ENCODE results near the gene OR52A1.
A peak's percentile ranks its signal among the peaks of the same experiment; 100 is the strongest.

The OR52A1 gene

DNA sequence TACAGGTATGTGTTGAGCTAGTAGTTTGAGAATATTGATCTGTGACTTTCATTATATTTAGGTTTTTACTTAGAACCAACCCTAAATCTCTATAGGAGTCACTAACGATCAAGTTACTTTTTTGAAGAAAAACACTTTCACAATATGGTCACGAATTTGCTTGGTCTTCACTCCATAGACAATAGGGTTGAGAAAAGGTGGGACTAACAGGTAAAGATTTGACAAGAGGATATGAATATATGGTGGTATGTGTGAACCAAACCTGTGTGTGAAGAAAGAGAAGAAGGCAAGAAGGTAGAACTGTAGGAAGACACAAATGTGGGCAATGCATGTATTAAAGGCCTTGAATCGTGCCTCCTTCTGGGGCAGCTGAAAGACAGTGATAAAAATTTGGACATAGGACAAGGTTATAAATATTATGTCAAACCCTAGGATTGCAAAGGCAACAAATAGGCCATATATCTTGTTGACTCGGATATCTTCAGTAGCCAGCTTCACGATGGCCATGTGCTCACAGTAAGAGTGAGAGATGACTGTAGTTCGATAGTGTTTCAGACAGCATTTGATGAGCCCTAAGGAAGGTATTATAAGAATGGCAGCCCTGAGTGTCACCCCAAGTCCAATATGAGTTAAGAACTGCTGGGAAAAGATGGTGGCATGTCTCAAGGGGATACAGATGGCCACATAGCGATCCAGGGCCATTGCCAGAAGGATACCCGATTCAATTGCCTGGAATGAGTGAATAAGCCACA, 22.8 kb downstream of the OR52A1 start:
- no peak for DNase-seq

DNA sequence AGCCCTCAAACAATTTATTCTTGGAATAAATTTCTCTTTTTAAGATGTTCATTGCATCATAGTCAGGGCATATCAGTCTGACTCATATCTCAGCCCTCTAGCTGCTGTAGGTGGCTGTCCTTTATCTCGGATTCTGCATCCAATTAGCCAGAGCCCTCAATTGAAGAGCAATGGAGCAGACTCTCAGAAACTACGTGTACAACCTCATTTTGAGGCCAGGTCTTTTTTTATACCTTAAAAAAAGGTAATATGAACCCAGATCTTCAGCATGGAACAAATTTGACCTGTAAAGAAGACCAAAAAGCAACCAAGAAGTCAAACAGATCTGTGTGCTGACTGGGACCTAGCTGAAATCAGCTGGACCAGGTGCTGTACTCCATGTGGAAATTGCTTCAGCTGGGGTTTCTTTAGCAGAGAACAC, 25.1 kb downstream of the OR52A1 start:
- DNase-seq: no peak

DNA sequence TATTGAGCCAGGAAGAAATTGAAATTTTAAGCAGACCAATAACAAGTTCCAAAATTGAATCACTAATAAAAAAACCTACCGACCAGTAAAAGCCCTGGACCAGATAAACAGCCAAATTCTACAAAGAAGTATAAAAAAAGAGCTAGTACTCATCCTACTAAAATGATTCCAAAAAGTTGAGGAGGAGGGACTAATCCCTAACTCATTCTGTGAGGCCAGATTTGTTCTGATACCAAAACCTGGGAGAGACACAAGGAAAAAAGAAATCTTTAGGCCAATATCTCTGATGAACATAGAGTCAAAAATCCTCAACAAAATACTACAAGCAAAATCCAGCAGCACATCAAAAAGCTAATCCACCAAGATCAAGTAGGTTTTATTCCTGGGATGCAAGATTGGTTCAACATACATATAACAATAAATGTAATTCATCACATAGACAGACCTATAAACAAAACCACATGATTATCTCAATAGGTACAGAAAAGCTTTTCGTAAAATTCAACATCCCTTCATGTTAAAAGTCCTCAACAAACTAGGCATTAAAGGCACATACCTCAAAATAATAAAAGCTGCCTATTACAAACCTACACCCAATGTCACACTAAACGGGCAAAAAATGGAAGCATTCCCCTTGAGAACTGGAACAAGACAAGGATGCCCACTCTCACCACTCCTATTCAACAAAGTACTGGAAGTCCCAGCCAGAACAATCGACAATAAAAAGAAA, 29.5 kb downstream of the OR52A1 start:
- DNase-seq: no peak

DNA sequence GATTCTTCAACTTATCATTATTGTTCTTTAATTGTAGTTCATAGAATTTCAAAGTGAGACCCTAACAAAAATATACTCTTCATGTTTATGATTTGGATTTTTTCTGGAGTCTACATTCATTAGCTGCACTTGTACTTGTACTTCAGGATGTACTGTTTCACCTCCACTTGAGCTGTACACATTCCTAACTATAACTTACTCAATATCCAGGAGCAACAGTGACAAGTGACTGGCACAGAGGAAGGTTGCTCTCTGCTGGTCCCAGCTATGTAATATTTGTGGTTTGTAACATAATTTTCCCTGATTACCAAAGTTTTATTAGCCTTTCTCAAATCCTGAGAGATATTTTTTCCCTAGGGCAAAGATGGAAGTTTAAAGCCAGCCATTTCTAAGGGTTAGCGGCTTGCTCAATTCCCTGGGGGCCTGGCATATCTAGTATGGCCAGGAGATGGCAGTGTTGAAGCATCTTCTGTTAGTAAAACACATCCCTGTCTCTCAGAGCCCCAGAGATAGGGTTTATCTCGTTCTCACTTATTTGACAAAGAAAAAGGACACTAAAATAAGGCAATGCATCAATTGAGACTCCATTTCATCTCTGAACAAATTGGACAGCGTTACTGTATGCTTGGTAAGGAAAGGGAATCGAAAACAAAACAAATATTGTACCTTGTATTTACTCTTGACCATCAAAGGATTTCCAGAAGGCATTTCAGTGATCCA, 30.6 kb downstream of the OR52A1 start:
- DNase-seq: peak; percentile 34

DNA sequence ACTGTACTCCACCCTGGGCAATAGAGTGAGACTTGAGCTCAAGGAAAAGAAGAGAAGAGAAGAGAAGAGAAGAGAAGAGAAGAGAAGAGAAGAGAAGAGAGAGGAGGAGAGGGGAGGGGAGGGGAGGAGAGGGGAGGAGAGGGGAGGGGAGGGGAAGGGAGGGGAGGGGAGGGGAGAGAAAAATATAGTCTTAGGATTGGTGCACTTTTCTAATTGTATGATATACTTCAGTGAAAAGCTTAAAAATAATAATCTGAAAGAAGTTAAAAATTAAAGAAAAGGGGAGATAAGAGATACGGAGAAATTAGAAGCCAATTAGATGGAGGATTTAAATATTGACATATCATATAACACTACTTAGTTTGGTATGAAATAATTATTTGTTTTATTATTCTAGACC, 35.7 kb downstream of the OR52A1 start:
- no peak for DNase-seq

DNA sequence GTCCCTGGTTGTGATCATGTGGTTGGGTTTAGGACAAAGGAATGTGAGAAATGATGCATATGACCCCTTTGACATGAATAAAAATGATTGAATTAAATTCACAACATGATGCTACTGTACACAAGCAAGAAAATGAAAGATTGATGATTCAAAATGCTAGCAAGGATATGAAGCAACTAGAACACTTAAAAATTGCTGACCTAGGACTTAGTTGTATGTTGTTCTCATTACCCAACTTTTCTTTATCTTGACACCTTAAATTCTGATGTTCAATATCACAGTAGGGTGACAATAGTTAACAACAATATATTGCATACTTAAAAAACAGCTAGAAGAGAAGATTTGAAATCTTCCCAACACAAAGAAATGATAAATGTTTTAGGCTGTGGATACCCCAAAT, 37.0 kb downstream of the OR52A1 start:
- DNase-seq: no peak

DNA sequence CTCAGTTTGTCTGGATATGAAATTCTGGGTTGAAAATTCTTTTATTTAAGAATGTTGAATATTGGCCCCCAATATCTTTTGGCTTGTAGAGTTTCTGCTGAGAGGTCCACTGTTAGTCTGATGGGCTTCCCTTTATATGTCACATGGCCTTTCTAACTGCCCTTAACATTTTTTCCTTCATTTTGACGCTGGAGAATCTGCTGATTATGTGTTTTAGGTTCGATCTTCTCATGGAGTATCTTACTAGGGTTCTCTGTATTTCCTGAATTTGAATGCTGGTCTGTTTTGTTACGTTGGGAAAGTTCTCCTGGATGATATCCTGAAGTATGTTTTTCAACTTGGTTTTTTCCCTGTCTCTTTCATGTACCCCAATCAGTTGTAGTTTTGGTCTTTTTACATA, 39.2 kb downstream of the OR52A1 start:
- DNase-seq: no peak

DNA sequence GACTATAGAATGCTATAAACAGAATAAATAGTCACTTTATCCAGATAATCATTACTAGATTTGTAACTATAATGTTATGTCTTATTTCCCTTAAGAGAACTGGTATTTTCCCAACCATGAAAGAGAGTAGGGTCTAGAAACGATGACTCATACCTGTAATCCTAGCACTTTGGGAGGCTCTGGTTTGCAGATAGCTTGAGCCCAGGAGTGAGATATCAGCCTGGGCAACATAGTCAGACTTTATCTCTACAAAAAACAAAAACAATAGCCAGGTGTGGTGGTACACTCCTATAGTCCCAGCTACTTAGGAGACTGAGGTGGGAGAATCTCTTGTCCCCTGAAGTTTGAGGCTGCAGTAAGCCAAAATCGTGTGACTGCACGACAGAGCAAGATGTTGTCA, 47.3 kb downstream of the OR52A1 start:
- no peak for DNase-seq

DNA sequence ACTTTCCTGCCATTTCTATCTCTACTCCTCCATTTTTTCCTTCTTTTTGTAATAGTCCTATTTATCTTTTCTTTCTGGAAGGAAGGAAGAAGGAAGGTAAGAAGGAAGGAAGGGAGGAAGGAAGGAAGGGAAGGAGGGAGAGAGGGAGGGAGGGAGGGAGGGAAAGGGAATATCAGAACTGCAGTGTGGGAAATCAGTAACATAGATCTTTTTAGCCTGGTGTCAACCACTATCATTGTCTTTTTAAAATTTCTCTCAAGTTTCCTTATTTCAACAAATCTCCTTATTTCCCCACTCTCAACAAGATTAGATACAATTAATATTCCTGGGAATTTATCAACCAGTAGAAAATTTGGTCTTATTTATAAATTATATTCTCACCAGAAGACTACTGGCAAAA, 51.5 kb downstream of the OR52A1 start:
- DNase-seq: no peak

DNA sequence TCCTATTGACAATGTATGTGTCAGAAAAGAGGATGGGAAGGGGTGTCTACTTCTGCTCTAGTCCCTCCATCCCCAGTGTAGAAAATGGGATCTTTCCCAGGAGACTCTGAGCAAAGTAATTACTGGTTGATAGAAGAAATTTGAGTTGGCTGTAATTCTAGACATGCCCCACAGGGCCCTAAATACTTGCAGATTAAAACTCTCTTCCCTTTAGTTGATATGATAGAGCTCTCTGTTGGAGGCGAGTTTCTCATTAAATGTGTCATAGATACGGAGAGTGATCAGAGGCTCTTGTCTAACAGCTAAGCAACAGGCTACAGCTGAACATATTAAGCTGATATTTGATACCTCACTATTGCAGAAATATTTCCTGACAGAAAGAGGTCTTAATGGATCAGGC, 52.3 kb downstream of the OR52A1 start:
- DNase-seq: no peak

DNA sequence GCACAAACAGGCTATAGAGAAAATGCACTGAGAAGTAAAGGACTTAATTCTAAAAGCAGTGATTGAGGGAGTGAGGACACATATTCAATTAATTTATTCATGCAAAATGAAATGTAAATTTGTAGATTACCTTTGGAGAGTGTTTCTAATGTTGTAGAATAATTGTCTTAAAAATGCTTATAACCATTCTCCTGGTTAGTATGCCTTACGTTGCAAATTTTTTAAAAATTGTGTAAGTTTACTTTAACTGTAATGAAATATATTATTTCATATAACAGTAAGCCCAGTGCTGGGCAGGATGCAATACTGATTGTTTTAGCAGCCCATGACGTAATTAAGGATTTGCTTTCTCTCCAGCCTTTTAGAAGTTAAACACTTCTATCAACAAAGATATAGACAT, 58.5 kb downstream of the OR52A1 start:
- no peak for DNase-seq
